Smooth muscle cell (in vitro differentiated cells): ENCODE data around the gene UBE2F. TPM values are rescaled to one million over a fixed set of nuclear protein-coding genes. Genes with fewer than 3 reads are reported as not detected.

Experiments used
- DNase-seq: peaks from one replicate; lab custom pipeline; 2025; ENCODE audit not compliant: unreplicated experiment; lab: John Stamatoyannopoulos, UW
- H2AFZ ChIP-seq: fragments of 200-600 bp; sonication (generic); 2 replicates; pipeline ENCODE4 v1.6.0; 2016; ENCODE audit warnings: antibody characterized with exemption, low read depth, mild to moderate bottlenecking
- H3F3A ChIP-seq: fragments of 200-600 bp; sonication (generic); 2 replicates; pipeline ENCODE4 v1.6.0; 2017; ENCODE audit warnings: antibody characterized with exemption, low read depth
- H3K27ac ChIP-seq: fragments of 200-600 bp; sonication (generic); 2 replicates; pipeline ENCODE4 v1.5.1; 2016; ENCODE audit warnings: low read depth, mild to moderate bottlenecking
- H3K27me3 ChIP-seq: fragments of 200-600 bp; sonication (generic); 2 replicates; pipeline ENCODE4 v1.6.1; 2016; ENCODE audit warnings: low read depth, mild to moderate bottlenecking
- H3K36me3 ChIP-seq: fragments of 200-600 bp; sonication (generic); 2 replicates; pipeline ENCODE4 v1.5.1; 2016; ENCODE audit warnings: low read depth
- H3K4me1 ChIP-seq: fragments of 200-600 bp; sonication (generic); 2 replicates; pipeline ENCODE4 v1.5.1; 2016; ENCODE audit warnings: low read depth
- H3K4me2 ChIP-seq: fragments of 200-600 bp; sonication (generic); 2 replicates; pipeline ENCODE4 v1.6.0; 2016; ENCODE audit warnings: mild to moderate bottlenecking
- H3K4me3 ChIP-seq: fragments of 200-600 bp; sonication (generic); 2 replicates; pipeline ENCODE4 v1.5.1; 2016; ENCODE audit warnings: mild to moderate bottlenecking
- H3K79me2 ChIP-seq: fragments of 200-600 bp; sonication (generic); 2 replicates; pipeline ENCODE4 v1.6.0; 2016; ENCODE audit warnings: low read depth, mild to moderate bottlenecking
- H3K9ac ChIP-seq: fragments of 200-600 bp; sonication (generic); 2 replicates; pipeline ENCODE4 v1.6.0; 2016; ENCODE audit warnings: low read depth
- H3K9me3 ChIP-seq: fragments of 200-600 bp; sonication (generic); replicated peaks from 2 replicates; pipeline ENCODE4 v1.5.1; 2016; ENCODE audit warnings: low read depth
- H4K20me1 ChIP-seq: fragments of 200-600 bp; sonication (generic); 2 replicates; pipeline ENCODE4 v1.6.0; 2016; ENCODE audit warnings: low read depth
- CTCF ChIP-seq: fragments of 200-600 bp; sonication (generic); IDR thresholded peaks from 2 replicates; pipeline ENCODE4 v1.5.1; 2017; ENCODE audit warnings: borderline replicate concordance, mild to moderate bottlenecking, antibody characterized with exemption; ENCODE audit not compliant: insufficient read depth, poor library complexity, severe bottlenecking
- WGBS: methylation state at CpG from one replicate; pipeline ENCODE4 v1.1.7; 2016; ENCODE audit warnings: low lambda C conversion rate; 5-methylcytosine and 5-hydroxymethylcytosine counted together
- polyA plus RNA-seq: library from polyadenylated mRNA; unstranded; fragments of >200 nt; fragmentation: Nextera tagmentation; extraction: Ambion mirVana; gene quantifications from 2 replicates; pipeline ENCODE4 v1.2.1, GENCODE V29; 2016
- total RNA-seq: library from RNA; depleted of rRNA; stranded (reverse); fragments of >200 nt; gene quantifications from 2 replicates; pipeline ENCODE4 v1.2.3, GENCODE V29; 2014

UBE2F gene, protein sequence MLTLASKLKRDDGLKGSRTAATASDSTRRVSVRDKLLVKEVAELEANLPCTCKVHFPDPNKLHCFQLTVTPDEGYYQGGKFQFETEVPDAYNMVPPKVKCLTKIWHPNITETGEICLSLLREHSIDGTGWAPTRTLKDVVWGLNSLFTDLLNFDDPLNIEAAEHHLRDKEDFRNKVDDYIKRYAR
- 52.1 and 94.8 TPM in 2 replicates for total RNA-seq
- 52.5 and 59.1 TPM in 2 replicates for polyA plus RNA-seq

- no peak within 1 kb of the TSS for H3K27ac ChIP-seq
- H3K36me3 ChIP-seq: no peaks in the 10 kb centered on the region
- H3K4me3 ChIP-seq: peak within 1 kb of the TSS; percentile 91
- no peaks in the 10 kb centered on the region for H3K9me3 ChIP-seq
- no peaks in the 10 kb centered on the region for H3F3A ChIP-seq
- no peak for TF ChIP-seq CTCF
- H3K9ac ChIP-seq: peak within 1 kb of the TSS; percentile 81
- peaks cover 13% of the 10 kb centered on the region for H3K4me1 ChIP-seq
- peaks cover 46% of the 10 kb centered on the region for H3K79me2 ChIP-seq
- WGBS: under 1% methylated on average over 68 of the region's 123 CpGs
- H2AFZ ChIP-seq: peak within 1 kb of the TSS; percentile 99
- peaks cover 44% of the 10 kb centered on the region for H4K20me1 ChIP-seq
- peak; percentile 91 for DNase-seq
- H3K27me3 ChIP-seq: no peaks in the 10 kb centered on the region
- H3K4me2 ChIP-seq: peak within 1 kb of the TSS; percentile 99
These were observed at the start of gene UBE2F for GRCh38 chr2:237966565-237967462. UBE2F (plus strand) TSS chr2:237967014; CDS start chr2:237973108, 6,094 bp downstream.

DNA sequence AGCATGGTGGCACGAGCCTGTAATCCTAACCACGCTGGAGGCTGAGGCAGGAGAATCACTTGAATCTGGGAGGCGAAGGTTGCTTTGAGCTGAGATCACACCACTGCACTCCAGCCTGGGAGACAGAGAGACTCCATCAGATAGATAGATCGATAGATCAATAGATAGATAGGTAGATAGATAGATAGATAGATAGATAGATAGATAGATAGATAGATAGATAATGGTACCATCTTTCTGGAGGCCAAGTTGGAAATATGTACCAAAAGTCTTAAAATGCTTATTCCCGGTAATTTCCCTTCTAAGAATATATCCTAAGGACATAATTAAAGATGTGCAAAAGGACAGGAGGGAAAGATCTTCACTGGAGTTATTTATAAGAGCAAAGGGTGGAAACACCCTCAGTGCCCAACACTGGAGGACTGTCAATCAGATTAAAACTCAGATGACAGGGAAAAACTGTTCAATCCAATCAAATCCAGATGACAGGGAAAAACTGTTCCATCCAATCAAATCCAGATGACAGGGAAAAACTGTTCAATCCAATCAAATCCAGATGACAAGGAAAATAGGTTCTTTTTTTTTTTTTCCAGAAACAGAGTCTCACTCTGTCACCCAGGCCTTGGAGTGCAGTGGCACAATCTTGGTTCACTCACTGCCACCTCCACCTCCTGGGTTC, 49.0 kb upstream of the UBE2F start:
- Histone ChIP-seq H3F3A (no peaks in the 10 kb centered on the region), H3K27ac (no peak overlapping the region), H2AFZ (no peak overlapping the region), H4K20me1 (no peaks in the 10 kb centered on the region), H3K9me3 (no peaks in the 10 kb centered on the region), H3K27me3 (no peaks in the 10 kb centered on the region), H3K4me1 (no peaks in the 10 kb centered on the region), H3K4me3 (no peak overlapping the region), H3K9ac (no peak overlapping the region), H3K4me2 (no peak overlapping the region), H3K36me3 (no peaks in the 10 kb centered on the region), H3K79me2 (no peaks in the 10 kb centered on the region)
- 95% methylated on average over 5 of the region's 5 CpGs for WGBS
- TF ChIP-seq CTCF: no peak
- no peak for DNase-seq

GRCh38 chr2:237919593-237919992, 47.2 kb upstream of the UBE2F start:
- Histone ChIP-seq H3K9me3 (no peaks in the 10 kb centered on the region), H4K20me1 (no peaks in the 10 kb centered on the region), H3F3A (no peaks in the 10 kb centered on the region), H3K79me2 (no peaks in the 10 kb centered on the region), H3K36me3 (no peaks in the 10 kb centered on the region), H3K9ac (no peak overlapping the region), H2AFZ (no peak overlapping the region), H3K4me2 (no peak overlapping the region), H3K27me3 (no peaks in the 10 kb centered on the region), H3K4me1 (no peaks in the 10 kb centered on the region), H3K27ac (no peak overlapping the region), H3K4me3 (no peak overlapping the region)
- 93% methylated on average over 6 of the region's 6 CpGs for WGBS
- no peak for TF ChIP-seq CTCF
- no peak for DNase-seq
